ENCODE measurements around the gene CCDC85A.

The CCDC85A gene

DNA sequence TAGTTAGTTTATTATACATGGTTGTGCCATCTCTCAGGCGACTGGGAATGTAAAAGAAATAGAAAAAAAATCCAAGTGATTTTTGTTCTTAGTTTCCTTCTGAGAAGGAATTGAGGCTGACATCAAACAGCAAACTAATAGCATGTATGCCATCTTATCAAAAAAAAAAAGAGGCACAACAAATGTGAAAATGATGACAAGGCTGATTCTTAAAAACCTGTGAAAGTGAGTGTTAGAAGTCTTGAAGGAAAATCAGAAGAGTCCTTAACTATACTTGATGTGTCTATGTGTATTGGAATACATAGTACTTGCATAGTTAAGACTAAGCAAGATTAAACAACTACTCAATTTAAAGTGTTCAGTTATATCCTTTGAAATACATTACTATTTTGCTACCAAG is 161.0 kb downstream of the CCDC85A start:
- no peak for TF ChIP-seq TOX (CRISPR knock-in tag; IDR thresholded peaks at IDR 0.05; ENCODE audit: borderline replicate concordance)
- no peak for TF ChIP-seq ZC3H10 (CRISPR knock-in tag; IDR thresholded peaks at IDR 0.05)
- TF ChIP-seq, protein P1, sequence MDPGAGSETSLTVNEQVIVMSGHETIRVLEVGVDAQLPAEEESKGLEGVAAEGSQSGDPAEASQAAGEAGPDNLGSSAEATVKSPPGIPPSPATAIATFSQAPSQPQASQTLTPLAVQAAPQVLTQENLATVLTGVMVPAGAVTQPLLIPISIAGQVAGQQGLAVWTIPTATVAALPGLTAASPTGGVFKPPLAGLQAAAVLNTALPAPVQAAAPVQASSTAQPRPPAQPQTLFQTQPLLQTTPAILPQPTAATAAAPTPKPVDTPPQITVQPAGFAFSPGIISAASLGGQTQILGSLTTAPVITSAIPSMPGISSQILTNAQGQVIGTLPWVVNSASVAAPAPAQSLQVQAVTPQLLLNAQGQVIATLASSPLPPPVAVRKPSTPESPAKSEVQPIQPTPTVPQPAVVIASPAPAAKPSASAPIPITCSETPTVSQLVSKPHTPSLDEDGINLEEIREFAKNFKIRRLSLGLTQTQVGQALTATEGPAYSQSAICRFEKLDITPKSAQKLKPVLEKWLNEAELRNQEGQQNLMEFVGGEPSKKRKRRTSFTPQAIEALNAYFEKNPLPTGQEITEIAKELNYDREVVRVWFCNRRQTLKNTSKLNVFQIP (CRISPR knock-in tag; IDR thresholded peaks at IDR 0.05; ENCODE audit: borderline replicate concordance, low read depth): no peak
- TF ChIP-seq CSDC2 (CRISPR knock-in tag; IDR thresholded peaks at IDR 0.05): no peak
- TF ChIP-seq ARNTL (CRISPR knock-in tag; IDR thresholded peaks at IDR 0.05; ENCODE audit: borderline replicate concordance, low read depth): no peak
- TF ChIP-seq OSR1 (CRISPR knock-in tag; IDR thresholded peaks at IDR 0.05): no peak
- TF ChIP-seq ZFP30 (CRISPR knock-in tag; IDR thresholded peaks at IDR 0.05): no peak
- no peak for TF ChIP-seq ZNF8 (CRISPR knock-in tag; IDR thresholded peaks at IDR 0.05)
- ATAC-seq: no peak

DNA sequence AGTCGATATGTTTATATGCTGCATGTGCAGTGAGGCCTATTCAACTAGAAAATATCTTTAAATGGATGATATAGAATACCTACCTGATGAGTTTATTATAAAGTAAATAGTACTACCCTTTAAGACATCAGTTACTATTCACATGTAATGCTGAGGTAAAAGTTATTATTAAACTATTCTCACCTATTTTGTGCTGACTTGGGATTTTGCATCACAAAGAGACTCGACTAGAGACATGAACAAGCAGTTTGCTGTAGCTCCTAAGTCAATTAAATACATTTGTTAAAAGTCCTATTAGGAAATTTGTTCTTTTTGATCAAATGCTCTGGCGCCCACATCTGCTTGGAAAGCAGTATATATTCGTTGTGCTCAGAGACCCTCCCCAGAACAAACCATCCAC is 164.1 kb downstream of the CCDC85A start:
- TF ChIP-seq, protein P1 (CRISPR knock-in tag; IDR thresholded peaks at IDR 0.05; ENCODE audit: borderline replicate concordance, low read depth): no peak
- no peak for TF ChIP-seq OSR1 (CRISPR knock-in tag; IDR thresholded peaks at IDR 0.05)
- TF ChIP-seq PPARA (CRISPR knock-in tag; IDR thresholded peaks at IDR 0.05; ENCODE audit: borderline replicate concordance): no peak
- TF ChIP-seq ISL1 (CRISPR knock-in tag; IDR thresholded peaks at IDR 0.05): no peak
- TF ChIP-seq ZFP3 (CRISPR knock-in tag; IDR thresholded peaks at IDR 0.05): no peak
- TF ChIP-seq ZNF8 (CRISPR knock-in tag; IDR thresholded peaks at IDR 0.05): no peak
- no peak for TF ChIP-seq SNAI2 (CRISPR knock-in tag; IDR thresholded peaks at IDR 0.05)
- TF ChIP-seq ZNF70 (CRISPR knock-in tag; IDR thresholded peaks at IDR 0.05): no peak
- TF ChIP-seq, protein P2, sequence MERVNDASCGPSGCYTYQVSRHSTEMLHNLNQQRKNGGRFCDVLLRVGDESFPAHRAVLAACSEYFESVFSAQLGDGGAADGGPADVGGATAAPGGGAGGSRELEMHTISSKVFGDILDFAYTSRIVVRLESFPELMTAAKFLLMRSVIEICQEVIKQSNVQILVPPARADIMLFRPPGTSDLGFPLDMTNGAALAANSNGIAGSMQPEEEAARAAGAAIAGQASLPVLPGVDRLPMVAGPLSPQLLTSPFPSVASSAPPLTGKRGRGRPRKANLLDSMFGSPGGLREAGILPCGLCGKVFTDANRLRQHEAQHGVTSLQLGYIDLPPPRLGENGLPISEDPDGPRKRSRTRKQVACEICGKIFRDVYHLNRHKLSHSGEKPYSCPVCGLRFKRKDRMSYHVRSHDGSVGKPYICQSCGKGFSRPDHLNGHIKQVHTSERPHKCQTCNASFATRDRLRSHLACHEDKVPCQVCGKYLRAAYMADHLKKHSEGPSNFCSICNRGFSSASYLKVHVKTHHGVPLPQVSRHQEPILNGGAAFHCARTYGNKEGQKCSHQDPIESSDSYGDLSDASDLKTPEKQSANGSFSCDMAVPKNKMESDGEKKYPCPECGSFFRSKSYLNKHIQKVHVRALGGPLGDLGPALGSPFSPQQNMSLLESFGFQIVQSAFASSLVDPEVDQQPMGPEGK (CRISPR knock-in tag; IDR thresholded peaks at IDR 0.05; ENCODE audit: borderline replicate concordance): no peak
- no peak for TF ChIP-seq BACH2 (CRISPR knock-in tag; IDR thresholded peaks at IDR 0.05; ENCODE audit: borderline replicate concordance)
- TF ChIP-seq, protein P3, sequence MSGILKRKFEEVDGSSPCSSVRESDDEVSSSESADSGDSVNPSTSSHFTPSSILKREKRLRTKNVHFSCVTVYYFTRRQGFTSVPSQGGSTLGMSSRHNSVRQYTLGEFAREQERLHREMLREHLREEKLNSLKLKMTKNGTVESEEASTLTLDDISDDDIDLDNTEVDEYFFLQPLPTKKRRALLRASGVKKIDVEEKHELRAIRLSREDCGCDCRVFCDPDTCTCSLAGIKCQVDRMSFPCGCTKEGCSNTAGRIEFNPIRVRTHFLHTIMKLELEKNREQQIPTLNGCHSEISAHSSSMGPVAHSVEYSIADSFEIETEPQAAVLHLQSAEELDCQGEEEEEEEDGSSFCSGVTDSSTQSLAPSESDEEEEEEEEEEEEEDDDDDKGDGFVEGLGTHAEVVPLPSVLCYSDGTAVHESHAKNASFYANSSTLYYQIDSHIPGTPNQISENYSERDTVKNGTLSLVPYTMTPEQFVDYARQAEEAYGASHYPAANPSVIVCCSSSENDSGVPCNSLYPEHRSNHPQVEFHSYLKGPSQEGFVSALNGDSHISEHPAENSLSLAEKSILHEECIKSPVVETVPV (CRISPR knock-in tag; IDR thresholded peaks at IDR 0.05): no peak
- no peak for TF ChIP-seq RARB (CRISPR knock-in tag; IDR thresholded peaks at IDR 0.05)
- no peak for TF ChIP-seq ESRRG (CRISPR knock-in tag; IDR thresholded peaks at IDR 0.05)
- TF ChIP-seq TOX (CRISPR knock-in tag; IDR thresholded peaks at IDR 0.05; ENCODE audit: borderline replicate concordance): no peak
- TF ChIP-seq ARNTL (CRISPR knock-in tag; IDR thresholded peaks at IDR 0.05; ENCODE audit: borderline replicate concordance, low read depth): no peak
- no peak for TF ChIP-seq CSDC2 (CRISPR knock-in tag; IDR thresholded peaks at IDR 0.05)
- TF ChIP-seq, protein P4, sequence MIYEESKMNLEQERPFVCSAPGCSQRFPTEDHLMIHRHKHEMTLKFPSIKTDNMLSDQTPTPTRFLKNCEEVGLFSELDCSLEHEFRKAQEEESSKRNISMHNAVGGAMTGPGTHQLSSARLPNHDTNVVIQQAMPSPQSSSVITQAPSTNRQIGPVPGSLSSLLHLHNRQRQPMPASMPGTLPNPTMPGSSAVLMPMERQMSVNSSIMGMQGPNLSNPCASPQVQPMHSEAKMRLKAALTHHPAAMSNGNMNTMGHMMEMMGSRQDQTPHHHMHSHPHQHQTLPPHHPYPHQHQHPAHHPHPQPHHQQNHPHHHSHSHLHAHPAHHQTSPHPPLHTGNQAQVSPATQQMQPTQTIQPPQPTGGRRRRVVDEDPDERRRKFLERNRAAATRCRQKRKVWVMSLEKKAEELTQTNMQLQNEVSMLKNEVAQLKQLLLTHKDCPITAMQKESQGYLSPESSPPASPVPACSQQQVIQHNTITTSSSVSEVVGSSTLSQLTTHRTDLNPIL (CRISPR knock-in tag; IDR thresholded peaks at IDR 0.05; ENCODE audit: low read depth): no peak
- no peak for TF ChIP-seq ZC3H10 (CRISPR knock-in tag; IDR thresholded peaks at IDR 0.05)
- no peak for TF ChIP-seq ZFP30 (CRISPR knock-in tag; IDR thresholded peaks at IDR 0.05)
- no peak for TF ChIP-seq TCF4 (CRISPR knock-in tag; IDR thresholded peaks at IDR 0.05; ENCODE audit: borderline replicate concordance)
- no peak for ATAC-seq

DNA sequence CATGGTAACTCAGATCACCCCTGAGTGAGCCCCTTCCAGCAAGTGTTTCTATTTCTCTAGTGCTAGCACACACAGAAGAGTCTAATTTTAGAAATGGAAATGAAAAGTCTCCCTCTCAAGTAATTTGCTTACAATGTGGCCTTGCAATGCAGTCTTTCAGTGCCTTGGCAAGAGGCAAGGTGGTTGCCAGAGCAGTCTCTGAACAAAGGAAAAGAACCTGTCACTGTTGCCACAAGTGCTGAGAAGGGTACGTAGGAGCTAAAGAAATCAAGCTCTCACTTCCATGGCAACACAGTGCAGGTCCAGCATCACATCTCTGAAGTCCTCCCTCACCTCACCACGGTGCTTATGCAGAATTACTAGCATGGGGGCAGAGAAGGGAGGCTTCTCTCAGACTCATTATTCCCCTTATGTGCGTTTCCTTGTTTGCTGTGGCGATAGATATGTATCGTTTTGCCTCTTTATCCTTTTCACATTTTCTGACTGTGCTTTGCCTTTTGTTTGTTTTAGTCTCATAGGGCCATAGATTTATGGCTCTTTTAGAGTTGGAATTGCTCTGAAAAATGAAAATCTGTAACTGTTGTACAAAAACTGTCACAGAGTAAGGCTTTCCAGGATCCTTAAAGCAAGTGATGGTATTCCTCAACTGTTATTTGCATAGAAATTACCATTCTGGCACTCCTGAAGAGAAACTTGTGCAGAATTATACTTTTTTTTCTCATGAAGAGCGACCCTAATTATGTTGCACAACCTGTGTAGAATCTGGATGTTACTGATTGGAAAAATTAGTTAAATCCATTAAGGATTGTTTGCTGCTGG is 164.8 kb downstream of the CCDC85A start:
- peak; percentile 61 for ATAC-seq
- TF ChIP-seq BACH2 (CRISPR knock-in tag; IDR thresholded peaks at IDR 0.05; ENCODE audit: borderline replicate concordance): no peak
- TF ChIP-seq RARB (CRISPR knock-in tag; IDR thresholded peaks at IDR 0.05): no peak
- no peak for TF ChIP-seq TCF4 (CRISPR knock-in tag; IDR thresholded peaks at IDR 0.05; ENCODE audit: borderline replicate concordance)
- no peak for TF ChIP-seq ESRRG (CRISPR knock-in tag; IDR thresholded peaks at IDR 0.05)
- no peak for TF ChIP-seq ZFP30 (CRISPR knock-in tag; IDR thresholded peaks at IDR 0.05)
- TF ChIP-seq CSDC2 (CRISPR knock-in tag; IDR thresholded peaks at IDR 0.05): no peak
- TF ChIP-seq GLIS3 (CRISPR knock-in tag; IDR thresholded peaks at IDR 0.05): no peak
- no peak for TF ChIP-seq OSR1 (CRISPR knock-in tag; IDR thresholded peaks at IDR 0.05)
- TF ChIP-seq, protein P3 (CRISPR knock-in tag; IDR thresholded peaks at IDR 0.05): no peak
- TF ChIP-seq, protein P5, sequence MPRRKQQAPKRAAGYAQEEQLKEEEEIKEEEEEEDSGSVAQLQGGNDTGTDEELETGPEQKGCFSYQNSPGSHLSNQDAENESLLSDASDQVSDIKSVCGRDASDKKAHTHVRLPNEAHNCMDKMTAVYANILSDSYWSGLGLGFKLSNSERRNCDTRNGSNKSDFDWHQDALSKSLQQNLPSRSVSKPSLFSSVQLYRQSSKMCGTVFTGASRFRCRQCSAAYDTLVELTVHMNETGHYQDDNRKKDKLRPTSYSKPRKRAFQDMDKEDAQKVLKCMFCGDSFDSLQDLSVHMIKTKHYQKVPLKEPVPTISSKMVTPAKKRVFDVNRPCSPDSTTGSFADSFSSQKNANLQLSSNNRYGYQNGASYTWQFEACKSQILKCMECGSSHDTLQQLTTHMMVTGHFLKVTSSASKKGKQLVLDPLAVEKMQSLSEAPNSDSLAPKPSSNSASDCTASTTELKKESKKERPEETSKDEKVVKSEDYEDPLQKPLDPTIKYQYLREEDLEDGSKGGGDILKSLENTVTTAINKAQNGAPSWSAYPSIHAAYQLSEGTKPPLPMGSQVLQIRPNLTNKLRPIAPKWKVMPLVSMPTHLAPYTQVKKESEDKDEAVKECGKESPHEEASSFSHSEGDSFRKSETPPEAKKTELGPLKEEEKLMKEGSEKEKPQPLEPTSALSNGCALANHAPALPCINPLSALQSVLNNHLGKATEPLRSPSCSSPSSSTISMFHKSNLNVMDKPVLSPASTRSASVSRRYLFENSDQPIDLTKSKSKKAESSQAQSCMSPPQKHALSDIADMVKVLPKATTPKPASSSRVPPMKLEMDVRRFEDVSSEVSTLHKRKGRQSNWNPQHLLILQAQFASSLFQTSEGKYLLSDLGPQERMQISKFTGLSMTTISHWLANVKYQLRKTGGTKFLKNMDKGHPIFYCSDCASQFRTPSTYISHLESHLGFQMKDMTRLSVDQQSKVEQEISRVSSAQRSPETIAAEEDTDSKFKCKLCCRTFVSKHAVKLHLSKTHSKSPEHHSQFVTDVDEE (CRISPR knock-in tag; IDR thresholded peaks at IDR 0.05): no peak
- no peak for TF ChIP-seq ZFP3 (CRISPR knock-in tag; IDR thresholded peaks at IDR 0.05)
- no peak for TF ChIP-seq ZNF70 (CRISPR knock-in tag; IDR thresholded peaks at IDR 0.05)
- TF ChIP-seq ARNTL (CRISPR knock-in tag; IDR thresholded peaks at IDR 0.05; ENCODE audit: borderline replicate concordance, low read depth): no peak
- no peak for TF ChIP-seq SNAI2 (CRISPR knock-in tag; IDR thresholded peaks at IDR 0.05)
- no peak for TF ChIP-seq ISL1 (CRISPR knock-in tag; IDR thresholded peaks at IDR 0.05)

Data from SK-N-SH treated with all-trans-retinoic acid at 6 μM for 48 hours (cell line).